H1 (cell line): ENCODE measurements around the gene BAK1. TPM values are rescaled to one million over a fixed set of nuclear protein-coding genes. Genes with fewer than 3 reads are reported as not detected.

Experiments used
- CEBPB ChIP-seq: IDR thresholded peaks from 2 replicates; pipeline ENCODE4 v1.6.1; 2012; ENCODE audit warnings: low read depth, low read length
- CHD1 ChIP-seq: IDR thresholded peaks from 2 replicates; pipeline ENCODE4 v1.6.1; 2012; ENCODE audit warnings: low read depth, low read length, improper control_type of control experiment
- CHD2 ChIP-seq: IDR thresholded peaks from 2 replicates; pipeline ENCODE4 v1.6.1; 2012; ENCODE audit warnings: low read length, improper control_type of control experiment
- CTCF ChIP-seq, 3 experiments: IDR thresholded peaks; 1 replicate in 2 of 3; 2 replicates in 1 of 3; pipeline versions ENCODE4 v1.5.1 to v1.6.1; 2011; ENCODE audit warnings: low read length in 3 of 3, mild to moderate bottlenecking in 3 of 3, inconsistent platforms in 2 of 3, low read depth in 1 of 3, moderate library complexity in 1 of 3; ENCODE audit not compliant: insufficient read depth in 1 of 3; ENCODE audit errors: control extremely low read depth in 1 of 3
- E2F6 ChIP-seq: IDR thresholded peaks from 2 replicates; pipeline ENCODE4 v1.6.1; 2012; ENCODE audit warnings: inconsistent platforms
- EZH2 ChIP-seq: fragments of 200-600 bp; sonication (generic); IDR thresholded peaks from 2 replicates; pipeline ENCODE4 v1.7.1; 2012; ENCODE audit warnings: low read depth, mild to moderate bottlenecking, moderate library complexity, low read length, inconsistent platforms; ENCODE audit not compliant: severe bottlenecking
- KDM1A ChIP-seq: fragments of 200-600, 300-600 bp; sonication (generic); IDR thresholded peaks from 2 replicates; pipeline ENCODE4 v1.7.1; 2016; ENCODE audit warnings: mild to moderate bottlenecking, low read length, borderline replicate concordance
- KDM4A ChIP-seq: IDR thresholded peaks from one replicate; pipeline ENCODE4 v1.7.1; 2012; ENCODE audit warnings: low read depth, mild to moderate bottlenecking, moderate library complexity, low read length, inconsistent platforms; ENCODE audit not compliant: severe bottlenecking
- MAFK ChIP-seq: IDR thresholded peaks from 2 replicates; pipeline ENCODE4 v1.6.1; 2012; ENCODE audit warnings: low read depth, mild to moderate bottlenecking, improper control_type of control experiment, low read length
- NANOG ChIP-seq: IDR thresholded peaks from 2 replicates; pipeline ENCODE4 v1.6.1; 2011; ENCODE audit warnings: low read length, low read depth, mild to moderate bottlenecking, inconsistent platforms; ENCODE audit not compliant: insufficient read depth, poor library complexity, severe bottlenecking
- PHF8 ChIP-seq: fragments of 200-600 bp; sonication (generic); conservative IDR thresholded peaks from 2 replicates; pipeline ENCODE4 v1.7.1; 2012; ENCODE audit warnings: low read depth, mild to moderate bottlenecking, inconsistent platforms, low read length, moderate library complexity
- POLR2AphosphoS5 ChIP-seq: IDR thresholded peaks from 2 replicates; pipeline ENCODE4 v1.6.1; 2011; ENCODE audit warnings: low read depth, low read length
- RAD21 ChIP-seq, 2 experiments: IDR thresholded peaks in 1 of 2; conservative IDR thresholded peaks in 1 of 2; 2 replicates each; pipeline ENCODE4 v1.6.1; 2011; ENCODE audit warnings: low read depth in 2 of 2, low read length in 2 of 2, improper control_type of control experiment in 1 of 2, inconsistent platforms in 1 of 2, mild to moderate bottlenecking in 1 of 2, moderate library complexity in 1 of 2
- TAF1 ChIP-seq: IDR thresholded peaks from 2 replicates; pipeline ENCODE4 v1.6.1; 2011; ENCODE audit warnings: mild to moderate bottlenecking, low read depth, low read length
- TEAD4 ChIP-seq: IDR thresholded peaks from 2 replicates; pipeline ENCODE4 v1.6.1; 2012; ENCODE audit warnings: low read depth, low read length, inconsistent platforms, mixed read lengths
- USF2 ChIP-seq: IDR thresholded peaks from 2 replicates; pipeline ENCODE4 v1.6.1; 2011; ENCODE audit warnings: low read length, improper control_type of control experiment
- polyA plus RNA-seq, 7 experiments: library from polyadenylated mRNA; depleted of rRNA in 3 of 7; stranded (reverse) in 5 of 7; unstranded in 2 of 7; fragments of >200 nt in 5 of 7; fragments of 200-250 nt in 2 of 7; gene quantifications; 1 replicate in 5 of 7; 2 replicates in 1 of 7; 4 replicates in 1 of 7; pipeline versions ENCODE4 v1.2.1 to v1.2.3, GENCODE V29; 2011 to 2013; ENCODE audit warnings: missing spikeins in 2 of 7, mixed read lengths in 2 of 7
- total RNA-seq: library from RNA; stranded (reverse); fragmentation: NEBNext Ultra II Directional; extraction: Animal tissue kit (Norgen Biotek cat#: 25700); gene quantifications from 2 replicates; pipeline ENCODE4 v1.2.1, GENCODE V29; 2021

BAK1 gene
- total and polyA plus RNA-seq, 2 of the 8 experiments (the other 6 are each of a cell fraction or from before 2014, with no cell fraction given): 43.3 to 43.4 TPM

GRCh38 chr6:33570806-33571636, 9.1 kb downstream of the BAK1 start (continued):
- TF ChIP-seq EZH2 (no peak), POLR2AphosphoS5 (peak; percentile 69; the same call in 1 of the 2 replicates), CEBPB (no peak), KDM4A (peak; percentile 63), E2F6 (peak; percentile 63), KDM1A (no peak), PHF8 (0 out of 2 replicates have a peak, but pooled peaks have one; percentile 52), TEAD4 (no peak), TAF1 (peak; percentile 67), RAD21 (IDR thresholded peaks at IDR 0.05 in 1 of 2, conservative IDR thresholded peaks at IDR 0.05 in 1 of 2; ENCODE audit: low read depth in 2 of 2, low read length in 2 of 2) (peak in 1 of 2 experiments; percentile 8; a peak in 1 of 4 replicates), MAFK (no peak), CHD1 (no peak), CTCF (IDR thresholded peaks at IDR 0.05; ENCODE audit: control extremely low read depth in 1 of 3, insufficient read depth in 1 of 3, low read depth in 1 of 3, low read length in 3 of 3) (no peak), USF2 (no peak), NANOG (no peak), CHD2 (no peak)
- TF ChIP-seq, all 59 proteins: peak for 15
